A549 (cell line): ENCODE results near the gene TRPC3. TPM values are rescaled to one million over a fixed set of nuclear protein-coding genes. Genes with fewer than 3 reads are reported as not detected.

Experiments
- ATAC-seq, 2 experiments: fragments of 200-7000 bp in 1 of 2; fragments of >200 bp in 1 of 2; cut with Nextera tagmentation in 1 of 2; cut with Tn5 transposase in 1 of 2; 3 replicates each; pipeline versions ENCODE4 v1.8.0 to v1.9.1; 2018 to 2020; ENCODE audit warnings: mild to moderate bottlenecking in 1 of 2, moderate library complexity in 1 of 2
- CTCF ChIA-PET: fragments of 300-600 bp; sonication (Branson Sonifier 250); formaldehyde crosslinking; extraction: SDS; loops from one replicate; lab custom pipeline; 2021; ENCODE audit warnings: antibody characterized with exemption, inconsistent platforms; lab: Yijun Ruan, JAX
- POLR2A ChIA-PET: fragments of 350-600 bp; formaldehyde crosslinking; extraction: SDS; loops from one replicate; lab custom pipeline; 2021; ENCODE audit warnings: antibody characterized with exemption, inconsistent platforms; lab: Yijun Ruan, JAX
- DNase-seq, 2 experiments: peaks; one replicate each; pipeline versions ENCODE4 v3.0.0 to v3.0.0-alpha.2; 2011 to 2016; ENCODE audit warnings: low read depth in 1 of 2, low spot score in 1 of 2
- FAIRE-seq: peaks from 2 replicates; lab custom pipeline; 2011; peaks lifted over from hg19 to GRCh38; lab: Jason Lieb, UNC
- H3K27ac ChIP-seq, 2 experiments: fragments of >200 bp; sonication (Bioruptor Twin); formaldehyde crosslinking; 3 replicates each; pipeline ENCODE4 v1.5.1; 2016 to 2017
- H3K4me1 ChIP-seq: fragments of >200 bp; sonication (Bioruptor Twin); formaldehyde crosslinking; 3 replicates; pipeline ENCODE4 v1.6.1; 2016
- H3K4me2 ChIP-seq: fragments of >200 bp; sonication (Bioruptor Twin); formaldehyde crosslinking; 3 replicates; pipeline ENCODE4 v1.6.1; 2016
- H3K4me3 ChIP-seq: fragments of >200 bp; sonication (Bioruptor Twin); formaldehyde crosslinking; 3 replicates; pipeline ENCODE4 v1.5.1; 2016
- H3K9me3 ChIP-seq: fragments of >200 bp; sonication (Bioruptor Twin); formaldehyde crosslinking; 3 replicates; pipeline ENCODE4 v1.6.1; 2016
- BHLHE40 ChIP-seq: IDR thresholded peaks from 2 replicates; pipeline ENCODE4 v1.6.1; 2012; ENCODE audit warnings: low read depth, low read length, inconsistent platforms
- CBX2 ChIP-seq: fragments of 200-600 bp; sonication (generic); IDR thresholded peaks from 2 replicates; pipeline ENCODE4 v1.6.1; 2016; ENCODE audit warnings: low read depth, mild to moderate bottlenecking, borderline replicate concordance
- EHMT2 ChIP-seq: fragments of 200-600 bp; sonication (generic); IDR thresholded peaks from 2 replicates; pipeline ENCODE4 v1.6.1; 2016; ENCODE audit warnings: antibody characterized with exemption, low read depth, mild to moderate bottlenecking, moderate library complexity
- EP300 ChIP-seq, 2 experiments: fragments of >200 bp; sonication (Bioruptor Twin); formaldehyde crosslinking; IDR thresholded peaks; 2 replicates in 1 of 2; 3 replicates in 1 of 2; pipeline ENCODE4 v1.6.1; 2016 to 2017
- ESRRA ChIP-seq: fragments of 150-350 bp; IDR thresholded peaks from 2 replicates; pipeline ENCODE4 v1.6.1; 2014; ENCODE audit warnings: mild to moderate bottlenecking, low read length, borderline replicate concordance
- FOSB ChIP-seq: fragments of 250-450 bp; sonication (Bioruptor Pico); IDR thresholded peaks from 2 replicates; pipeline ENCODE4 v1.5.0; 2020; ENCODE audit warnings: mild to moderate bottlenecking, moderate library complexity
- HEYL ChIP-seq: fragments of 250-450 bp; sonication (Bioruptor Pico); IDR thresholded peaks from 2 replicates; pipeline ENCODE4 v1.8.0; 2021; ENCODE audit warnings: mild to moderate bottlenecking, moderate library complexity
- HOXA7 ChIP-seq: fragments of 250-450 bp; sonication (Bioruptor Pico); IDR thresholded peaks from 2 replicates; pipeline ENCODE4 v1.5.0; 2020; ENCODE audit warnings: mild to moderate bottlenecking, moderate library complexity
- HOXB13 ChIP-seq: fragments of 250-450 bp; sonication (Bioruptor Pico); IDR thresholded peaks from 2 replicates; pipeline ENCODE4 v1.5.0; 2020; ENCODE audit warnings: low read depth, mild to moderate bottlenecking, moderate library complexity
- JUNB ChIP-seq: fragments of >200 bp; sonication (Bioruptor Twin); formaldehyde crosslinking; IDR thresholded peaks from 2 replicates; pipeline ENCODE4 v1.6.1; 2016
- KDM1A ChIP-seq: fragments of 200-600 bp; sonication (generic); IDR thresholded peaks from 2 replicates; pipeline ENCODE4 v1.6.1; 2016; ENCODE audit warnings: low read depth, mild to moderate bottlenecking
- KDM5A ChIP-seq: fragments of 200-600 bp; sonication (generic); IDR thresholded peaks from 2 replicates; pipeline ENCODE4 v1.6.1; 2016; ENCODE audit warnings: antibody characterized with exemption, mild to moderate bottlenecking
- MAFK ChIP-seq: fragments of 450-650 bp; IDR thresholded peaks from 2 replicates; pipeline ENCODE4 v1.6.1; 2014; ENCODE audit not compliant: partially characterized antibody
- MYC ChIP-seq: IDR thresholded peaks from 2 replicates; pipeline ENCODE4 v1.6.1; 2012; ENCODE audit warnings: mild to moderate bottlenecking, inconsistent platforms, low read length, improper control_type of control experiment, borderline replicate concordance
- PHF8 ChIP-seq: fragments of 200-600 bp; sonication (generic); IDR thresholded peaks from 2 replicates; pipeline ENCODE4 v1.6.1; 2016; ENCODE audit warnings: low read depth, mild to moderate bottlenecking, antibody characterized with exemption, moderate library complexity, borderline replicate concordance
- POLR2A ChIP-seq: IDR thresholded peaks from 2 replicates; pipeline ENCODE4 v1.6.1; 2012; ENCODE audit warnings: mild to moderate bottlenecking, low read length
- RAD21 ChIP-seq, 2 experiments: fragments of >200 bp in 1 of 2; sonication (Bioruptor Twin) in 1 of 2; formaldehyde crosslinking in 1 of 2; IDR thresholded peaks in 1 of 2; conservative IDR thresholded peaks in 1 of 2; 2 replicates in 1 of 2; 3 replicates in 1 of 2; pipeline ENCODE4 v1.6.1; 2012 to 2018; ENCODE audit warnings: inconsistent platforms in 1 of 2
- RARB ChIP-seq: fragments of 250-450 bp; sonication (Bioruptor Pico); IDR thresholded peaks from 2 replicates; pipeline ENCODE4 v1.8.0; 2021; ENCODE audit warnings: mild to moderate bottlenecking, moderate library complexity
- RCOR1 ChIP-seq: fragments of 150-350 bp; IDR thresholded peaks from 2 replicates; pipeline ENCODE4 v1.6.1; 2014; ENCODE audit warnings: antibody characterized with exemption, low read length, low read depth
- RNF2 ChIP-seq: fragments of 200-600 bp; sonication (generic); IDR thresholded peaks from 2 replicates; pipeline ENCODE4 v1.6.1; 2016; ENCODE audit warnings: low read depth, mild to moderate bottlenecking, antibody characterized with exemption, moderate library complexity, borderline replicate concordance
- SMC3 ChIP-seq: fragments of >200 bp; sonication (Bioruptor Twin); formaldehyde crosslinking; IDR thresholded peaks from 3 replicates; pipeline ENCODE4 v1.6.1; 2018; ENCODE audit warnings: inconsistent platforms
- TP53 ChIP-seq: fragments of 250-450 bp; sonication (Bioruptor Pico); IDR thresholded peaks from 2 replicates; pipeline ENCODE4 v1.5.0; 2021; ENCODE audit warnings: mild to moderate bottlenecking, moderate library complexity
- ZC3H11A ChIP-seq: fragments of 450-650 bp; IDR thresholded peaks from 2 replicates; pipeline ENCODE4 v1.6.1; 2014; ENCODE audit warnings: antibody characterized with exemption, mild to moderate bottlenecking
- ZNF302 ChIP-seq: fragments of 250-450 bp; sonication (Bioruptor Pico); IDR thresholded peaks from 2 replicates; pipeline ENCODE4 v1.9.0; 2021; ENCODE audit warnings: inconsistent platforms, mild to moderate bottlenecking, moderate library complexity
- WGBS: methylation state at CpG from one replicate; pipeline ENCODE4 v1.1.6; 2017; ENCODE audit errors: missing lambda C conversion rate; 5-methylcytosine and 5-hydroxymethylcytosine counted together
- polyA plus RNA-seq, 4 experiments: library from polyadenylated mRNA; depleted of rRNA in 3 of 4; stranded (reverse); fragments of >200 nt; fragmentation: RNase III in 1 of 4; extraction: RNeasy Plus Mini Kit Qiagen cat#74134 plus additional on column Dnase treatment in 1 of 4; gene quantifications; 2 replicates in 3 of 4; 3 replicates in 1 of 4; pipeline ENCODE4 v1.2.3, GENCODE V29; 2011 to 2017
- TF ChIP-seq, protein P1 (sequence below): fragments of >200 bp; sonication (Bioruptor Twin); formaldehyde crosslinking; IDR thresholded peaks from 3 replicates; pipeline ENCODE4 v1.6.1; 2016
- TF ChIP-seq, protein P2 (sequence below): fragments of >200 bp; sonication (Bioruptor Twin); formaldehyde crosslinking; IDR thresholded peaks from 3 replicates; pipeline ENCODE4 v1.5.1; 2016
- TF ChIP-seq, protein P3 (sequence below): fragments of 150-350 bp; IDR thresholded peaks from 2 replicates; pipeline ENCODE4 v1.6.1; 2014; ENCODE audit warnings: low read depth, mild to moderate bottlenecking, low read length
- TF ChIP-seq, protein P4 (sequence below): IDR thresholded peaks from 2 replicates; pipeline ENCODE4 v1.6.1; 2012
- TF ChIP-seq, protein P5 (sequence below): IDR thresholded peaks from 2 replicates; pipeline ENCODE4 v1.6.1; 2012; ENCODE audit warnings: low read depth, borderline replicate concordance
- TF ChIP-seq, protein P6 (sequence below): fragments of 250-450 bp; sonication (Bioruptor Pico); IDR thresholded peaks from 2 replicates; pipeline ENCODE4 v1.5.0; 2020; ENCODE audit warnings: low read depth, mild to moderate bottlenecking, moderate library complexity
- TF ChIP-seq, protein P7 (sequence below): fragments of >200 bp; sonication (Bioruptor Twin); formaldehyde crosslinking; IDR thresholded peaks from 2 replicates; pipeline ENCODE4 v1.6.1; 2016

The TRPC3 gene
- polyA plus RNA-seq, 2 of the 4 experiments (the other 2 are of a cell fraction) = 0.03 to 0.04 TPM

DNA sequence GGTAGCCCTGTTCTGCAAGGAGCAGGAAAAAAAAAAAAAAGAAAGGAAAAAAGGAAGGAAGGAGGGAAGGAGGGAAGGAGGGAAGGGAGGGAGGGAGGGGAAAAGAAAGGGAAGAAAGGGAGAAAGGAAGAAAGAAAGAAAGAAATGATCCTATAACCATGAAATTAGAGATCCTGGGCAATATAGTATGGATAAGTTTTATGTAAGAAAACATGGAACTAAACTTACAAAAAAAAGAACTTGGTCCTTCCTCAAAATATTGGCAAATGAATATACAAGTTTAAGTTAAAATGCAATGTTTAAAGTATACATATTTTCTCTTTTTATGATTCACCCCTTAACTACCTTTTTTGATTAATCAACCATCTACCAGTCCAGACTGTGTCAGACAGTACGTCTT lies 100.5 kb downstream of the TRPC3 start:
- POLR2A ChIA-PET = no interaction called here
- Histone ChIP-seq H3K4me1 (no peaks in the 10 kb centered on the region), H3K4me2 (no peak overlapping the region), H3K27ac (no peak overlapping the region), H3K4me3 (no peak overlapping the region), H3K9me3 (no peaks in the 10 kb centered on the region)
- CTCF ChIA-PET = no interaction called here
- ATAC-seq (no peak), DNase-seq (no peak), FAIRE-seq (no peak)
- WGBS = 87% methylated on average over 1 of the region's 1 CpG
- no peak for TF ChIP-seq EHMT2
- TF ChIP-seq, protein P1, sequence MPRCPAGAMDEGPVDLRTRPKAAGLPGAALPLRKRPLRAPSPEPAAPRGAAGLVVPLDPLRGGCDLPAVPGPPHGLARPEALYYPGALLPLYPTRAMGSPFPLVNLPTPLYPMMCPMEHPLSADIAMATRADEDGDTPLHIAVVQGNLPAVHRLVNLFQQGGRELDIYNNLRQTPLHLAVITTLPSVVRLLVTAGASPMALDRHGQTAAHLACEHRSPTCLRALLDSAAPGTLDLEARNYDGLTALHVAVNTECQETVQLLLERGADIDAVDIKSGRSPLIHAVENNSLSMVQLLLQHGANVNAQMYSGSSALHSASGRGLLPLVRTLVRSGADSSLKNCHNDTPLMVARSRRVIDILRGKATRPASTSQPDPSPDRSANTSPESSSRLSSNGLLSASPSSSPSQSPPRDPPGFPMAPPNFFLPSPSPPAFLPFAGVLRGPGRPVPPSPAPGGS = no peak
- no peak for TF ChIP-seq BHLHE40
- no peak for TF ChIP-seq POLR2A
- TF ChIP-seq RAD21 (conservative IDR thresholded peaks at IDR 0.05 in 1 of 2, IDR thresholded peaks at IDR 0.05 in 1 of 2) = no peak
- TF ChIP-seq, protein P2, sequence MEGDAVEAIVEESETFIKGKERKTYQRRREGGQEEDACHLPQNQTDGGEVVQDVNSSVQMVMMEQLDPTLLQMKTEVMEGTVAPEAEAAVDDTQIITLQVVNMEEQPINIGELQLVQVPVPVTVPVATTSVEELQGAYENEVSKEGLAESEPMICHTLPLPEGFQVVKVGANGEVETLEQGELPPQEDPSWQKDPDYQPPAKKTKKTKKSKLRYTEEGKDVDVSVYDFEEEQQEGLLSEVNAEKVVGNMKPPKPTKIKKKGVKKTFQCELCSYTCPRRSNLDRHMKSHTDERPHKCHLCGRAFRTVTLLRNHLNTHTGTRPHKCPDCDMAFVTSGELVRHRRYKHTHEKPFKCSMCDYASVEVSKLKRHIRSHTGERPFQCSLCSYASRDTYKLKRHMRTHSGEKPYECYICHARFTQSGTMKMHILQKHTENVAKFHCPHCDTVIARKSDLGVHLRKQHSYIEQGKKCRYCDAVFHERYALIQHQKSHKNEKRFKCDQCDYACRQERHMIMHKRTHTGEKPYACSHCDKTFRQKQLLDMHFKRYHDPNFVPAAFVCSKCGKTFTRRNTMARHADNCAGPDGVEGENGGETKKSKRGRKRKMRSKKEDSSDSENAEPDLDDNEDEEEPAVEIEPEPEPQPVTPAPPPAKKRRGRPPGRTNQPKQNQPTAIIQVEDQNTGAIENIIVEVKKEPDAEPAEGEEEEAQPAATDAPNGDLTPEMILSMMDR = no peak
- no peak for TF ChIP-seq RCOR1
- TF ChIP-seq EP300 (IDR thresholded peaks at IDR 0.05) = no peak
- no peak for TF ChIP-seq HOXB13
- TF ChIP-seq KDM5A = no peak
- no peak for TF ChIP-seq HEYL (CRISPR knock-in tag)
- TF ChIP-seq MYC = no peak
- no peak for TF ChIP-seq JUNB
- TF ChIP-seq, protein P3, sequence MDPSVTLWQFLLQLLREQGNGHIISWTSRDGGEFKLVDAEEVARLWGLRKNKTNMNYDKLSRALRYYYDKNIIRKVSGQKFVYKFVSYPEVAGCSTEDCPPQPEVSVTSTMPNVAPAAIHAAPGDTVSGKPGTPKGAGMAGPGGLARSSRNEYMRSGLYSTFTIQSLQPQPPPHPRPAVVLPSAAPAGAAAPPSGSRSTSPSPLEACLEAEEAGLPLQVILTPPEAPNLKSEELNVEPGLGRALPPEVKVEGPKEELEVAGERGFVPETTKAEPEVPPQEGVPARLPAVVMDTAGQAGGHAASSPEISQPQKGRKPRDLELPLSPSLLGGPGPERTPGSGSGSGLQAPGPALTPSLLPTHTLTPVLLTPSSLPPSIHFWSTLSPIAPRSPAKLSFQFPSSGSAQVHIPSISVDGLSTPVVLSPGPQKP = no peak
- no peak for TF ChIP-seq ESRRA
- no peak for TF ChIP-seq ZNF302
- TF ChIP-seq, protein P4, sequence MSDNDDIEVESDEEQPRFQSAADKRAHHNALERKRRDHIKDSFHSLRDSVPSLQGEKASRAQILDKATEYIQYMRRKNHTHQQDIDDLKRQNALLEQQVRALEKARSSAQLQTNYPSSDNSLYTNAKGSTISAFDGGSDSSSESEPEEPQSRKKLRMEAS = no peak
- TF ChIP-seq, protein P5, sequence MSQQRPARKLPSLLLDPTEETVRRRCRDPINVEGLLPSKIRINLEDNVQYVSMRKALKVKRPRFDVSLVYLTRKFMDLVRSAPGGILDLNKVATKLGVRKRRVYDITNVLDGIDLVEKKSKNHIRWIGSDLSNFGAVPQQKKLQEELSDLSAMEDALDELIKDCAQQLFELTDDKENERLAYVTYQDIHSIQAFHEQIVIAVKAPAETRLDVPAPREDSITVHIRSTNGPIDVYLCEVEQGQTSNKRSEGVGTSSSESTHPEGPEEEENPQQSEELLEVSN = no peak
- no peak for TF ChIP-seq RARB
- TF ChIP-seq, protein P6, sequence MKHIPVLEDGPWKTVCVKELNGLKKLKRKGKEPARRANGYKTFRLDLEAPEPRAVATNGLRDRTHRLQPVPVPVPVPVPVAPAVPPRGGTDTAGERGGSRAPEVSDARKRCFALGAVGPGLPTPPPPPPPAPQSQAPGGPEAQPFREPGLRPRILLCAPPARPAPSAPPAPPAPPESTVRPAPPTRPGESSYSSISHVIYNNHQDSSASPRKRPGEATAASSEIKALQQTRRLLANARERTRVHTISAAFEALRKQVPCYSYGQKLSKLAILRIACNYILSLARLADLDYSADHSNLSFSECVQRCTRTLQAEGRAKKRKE (CRISPR knock-in tag) = no peak

DNA sequence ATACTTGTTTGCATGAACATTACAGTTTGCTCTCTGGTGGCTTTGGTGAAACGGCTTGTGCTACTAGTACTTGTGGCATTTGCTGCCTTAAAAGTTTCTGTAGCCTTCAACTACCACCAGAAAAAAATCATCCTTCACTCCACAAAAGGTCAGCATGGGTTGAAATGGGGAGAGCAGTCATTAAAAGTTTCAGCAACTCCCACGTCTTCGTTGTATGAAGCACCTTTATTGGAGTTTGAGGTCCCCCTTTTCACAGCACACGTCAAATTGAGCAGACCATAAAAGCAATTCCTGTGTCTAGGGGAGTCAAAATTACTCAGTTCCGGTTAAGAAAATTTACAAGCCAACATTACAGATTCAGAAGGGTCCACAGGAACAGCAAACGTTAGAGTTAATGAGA lies 105.2 kb downstream of the TRPC3 start:
- Histone ChIP-seq H3K4me1 (no peaks in the 10 kb centered on the region), H3K9me3 (no peaks in the 10 kb centered on the region), H3K4me2 (no peak overlapping the region), H3K27ac (no peak overlapping the region), H3K4me3 (no peak overlapping the region)
- ChIA-PET CTCF (no interaction called here), POLR2A (no interaction called here)
- ATAC-seq = no peak
- DNase-seq = no peak
- no peak for FAIRE-seq
- WGBS = 79% methylated on average over 6 of the region's 6 CpGs
- TF ChIP-seq EHMT2 = no peak
- no peak for TF ChIP-seq RAD21 (conservative IDR thresholded peaks at IDR 0.05 in 1 of 2, IDR thresholded peaks at IDR 0.05 in 1 of 2)
- no peak for TF ChIP-seq RNF2
- TF ChIP-seq, protein P4 = no peak
- TF ChIP-seq RARB = no peak
- no peak for TF ChIP-seq CBX2
- no peak for TF ChIP-seq KDM1A
- TF ChIP-seq SMC3 = no peak
- no peak for TF ChIP-seq HOXA7
- no peak for TF ChIP-seq FOSB
- no peak for TF ChIP-seq HEYL (CRISPR knock-in tag)
- no peak for TF ChIP-seq TP53 (CRISPR knock-in tag)
- TF ChIP-seq MAFK = no peak
- TF ChIP-seq PHF8 = no peak
- no peak for TF ChIP-seq ESRRA
- no peak for TF ChIP-seq ZC3H11A
- TF ChIP-seq, protein P7, sequence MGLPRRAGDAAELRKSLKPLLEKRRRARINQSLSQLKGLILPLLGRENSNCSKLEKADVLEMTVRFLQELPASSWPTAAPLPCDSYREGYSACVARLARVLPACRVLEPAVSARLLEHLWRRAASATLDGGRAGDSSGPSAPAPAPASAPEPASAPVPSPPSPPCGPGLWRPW = no peak
